B cell (primary cell): ENCODE data around the gene DHH. TPM values are rescaled to one million over a fixed set of nuclear protein-coding genes. Genes with fewer than 3 reads are reported as not detected.

Source experiments
- ATAC-seq: fragments of 200-7000 bp; cut with Tn5 transposase; one replicate; pipeline ENCODE4 v1.10.0; 2021; ENCODE audit warnings: low read depth, mild to moderate bottlenecking, moderate number of reproducible peaks, moderate library complexity
- CTCF ChIA-PET: fragments of 350-600 bp; sonication (Branson Sonifier 250); formaldehyde crosslinking; loops from one replicate; lab custom pipeline; 2021; ENCODE audit warnings: antibody characterized with exemption, inconsistent platforms; lab: Charles Lee
- POLR2A ChIA-PET: fragments of 350-600 bp; sonication (Branson Sonifier 250); formaldehyde crosslinking; loops from one replicate; lab custom pipeline; 2021; ENCODE audit warnings: antibody characterized with exemption; lab: Charles Lee
- DNase-seq: peaks from one replicate; pipeline ENCODE4 v3.0.0; 2013
- H2AFZ ChIP-seq: 2 replicates; pipeline ENCODE4 v1.6.1; 2012; ENCODE audit warnings: mild to moderate bottlenecking, low read depth, low read length; ENCODE audit not compliant: insufficient read depth, poor library complexity, severe bottlenecking
- H3K27ac ChIP-seq, 2 donors: 1 replicate in 1 of 2; 2 replicates in 1 of 2; pipeline ENCODE4 v1.5.1; 2012 to 2013; ENCODE audit warnings: low read length in 2 of 2, mild to moderate bottlenecking in 2 of 2, moderate library complexity in 1 of 2
- H3K27me3 ChIP-seq, 4 experiments: fragments of 200-600 bp in 1 of 4; sonication (generic) in 1 of 4; replicated peaks in 1 of 4; 1 replicate in 2 of 4; 2 replicates in 2 of 4; pipeline versions ENCODE4 v1.6.1 to v1.7.0; 2013 to 2016; ENCODE audit warnings: low read length in 3 of 4, mild to moderate bottlenecking in 2 of 4, mixed read lengths in 1 of 4, moderate library complexity in 1 of 4; ENCODE audit not compliant: insufficient read depth in 4 of 4, control insufficient read depth in 3 of 4; ENCODE audit errors: control extremely low read depth in 1 of 4
- H3K36me3 ChIP-seq, 2 experiments: replicated peaks in 1 of 2; 1 replicate in 1 of 2; 2 replicates in 1 of 2; pipeline versions ENCODE4 v1.6.1 to v1.7.1; 2013; ENCODE audit warnings: low read length in 1 of 2; ENCODE audit not compliant: insufficient read depth in 2 of 2, control insufficient read depth in 1 of 2; ENCODE audit errors: control extremely low read depth in 1 of 2, extremely low read depth in 1 of 2
- H3K4me1 ChIP-seq, 2 donors: fragments of 200-600 bp in 1 of 2; sonication (generic) in 1 of 2; 1 replicate in 1 of 2; 2 replicates in 1 of 2; pipeline versions ENCODE4 v1.5.1 to v1.6.1; 2013 to 2017; ENCODE audit warnings: low read length in 2 of 2; ENCODE audit not compliant: control insufficient read depth in 2 of 2, insufficient read depth in 2 of 2
- H3K4me2 ChIP-seq: replicated peaks from 2 replicates; pipeline ENCODE3; 2012; ENCODE audit warnings: mild to moderate bottlenecking, low read depth, low read length; ENCODE audit not compliant: poor library complexity, severe bottlenecking
- H3K4me3 ChIP-seq, 5 experiments: fragments of 200-600 bp in 1 of 5; sonication (generic) in 1 of 5; 1 replicate in 3 of 5; 2 replicates in 2 of 5; pipeline versions ENCODE4 v1.5.1 to v1.7.0; 2011 to 2016; ENCODE audit warnings: low read length in 4 of 5, mild to moderate bottlenecking in 4 of 5, low read depth in 2 of 5, control low read depth in 1 of 5, moderate library complexity in 1 of 5; ENCODE audit not compliant: insufficient read depth in 1 of 5; ENCODE audit errors: control extremely low read depth in 1 of 5, extremely low read depth in 1 of 5
- H3K79me2 ChIP-seq: fragments of 200-600 bp; sonication (generic); one replicate; pipeline ENCODE4 v1.6.0; 2016; ENCODE audit warnings: low read length; ENCODE audit not compliant: control insufficient read depth, insufficient read depth
- H3K9ac ChIP-seq: fragments of 200-600 bp; sonication (generic); 2 replicates; pipeline ENCODE4 v1.6.1; 2017; ENCODE audit warnings: mild to moderate bottlenecking, low read length, moderate library complexity
- H3K9me3 ChIP-seq, 3 donors: one replicate each; pipeline versions ENCODE4 v1.6.1 to v1.7.1; 2013; ENCODE audit warnings: low read length in 2 of 3; ENCODE audit not compliant: control insufficient read depth in 2 of 3, insufficient read depth in 1 of 3; ENCODE audit errors: control extremely low read depth in 1 of 3
- H4K20me1 ChIP-seq: 2 replicates; pipeline ENCODE4 v1.6.0; 2012; ENCODE audit warnings: mild to moderate bottlenecking, low read length; ENCODE audit not compliant: insufficient read depth, control insufficient read depth, poor library complexity, severe bottlenecking
- H3K27ac Mint-ChIP-seq: one replicate; pipeline ENCODE4 v1.8.0; 2021; ENCODE audit warnings: mixed read lengths
- H3K27me3 Mint-ChIP-seq: one replicate; pipeline ENCODE4 v1.8.0; 2021; ENCODE audit warnings: mixed read lengths
- H3K4me1 Mint-ChIP-seq: one replicate; pipeline ENCODE4 v1.8.0; 2021; ENCODE audit warnings: mixed read lengths
- H3K4me3 Mint-ChIP-seq: one replicate; pipeline ENCODE4 v1.8.0; 2021; ENCODE audit warnings: mixed read lengths
- H3K9me3 Mint-ChIP-seq: one replicate; pipeline ENCODE4 v1.8.0; 2022; ENCODE audit warnings: mixed read lengths; ENCODE audit not compliant: insufficient read depth
- EZH2 ChIP-seq: IDR thresholded peaks from 2 replicates; pipeline ENCODE4 v1.6.1; 2012; ENCODE audit warnings: borderline replicate concordance, low read depth, mild to moderate bottlenecking, moderate library complexity, low read length; ENCODE audit not compliant: insufficient read depth, poor library complexity, severe bottlenecking
- WGBS: methylation state at CpG from one replicate; pipeline ENCODE4 v1.1.5; 2013; ENCODE audit warnings: missing lambda C conversion rate; ENCODE audit not compliant: insufficient coverage; 5-methylcytosine and 5-hydroxymethylcytosine counted together
- intact Hi-C: fragments of 100-400 bp; cut with micrococcal nuclease; formaldehyde crosslinking; loops from one replicate; pipeline ENCODE4 v1.10.0; 2022
- polyA plus RNA-seq: library from polyadenylated mRNA; depleted of rRNA; stranded (reverse); fragments of >200 nt; gene quantifications from 2 replicates; pipeline ENCODE4 v1.2.3, GENCODE V29; 2012
- total RNA-seq, 2 donors: library from RNA; stranded (reverse); fragments of 120-200 nt in 1 of 2; gene quantifications; 1 replicate in 1 of 2; 2 replicates in 1 of 2; pipeline versions ENCODE4 v1.2.3 to v1.2.4, GENCODE V29; 2013 to 2022
- TF ChIP-seq, protein P1 (sequence below): fragments of 200-600 bp; IDR thresholded peaks from one replicate; pipeline ENCODE4 v1.8.0; 2022; ENCODE audit warnings: antibody characterized with exemption, mild to moderate bottlenecking

DHH gene
- total and polyA plus RNA-seq, 2 donors (not counting 1 experiment from before 2014, with no cell fraction given): 0.07 to 0.81 TPM

DNA sequence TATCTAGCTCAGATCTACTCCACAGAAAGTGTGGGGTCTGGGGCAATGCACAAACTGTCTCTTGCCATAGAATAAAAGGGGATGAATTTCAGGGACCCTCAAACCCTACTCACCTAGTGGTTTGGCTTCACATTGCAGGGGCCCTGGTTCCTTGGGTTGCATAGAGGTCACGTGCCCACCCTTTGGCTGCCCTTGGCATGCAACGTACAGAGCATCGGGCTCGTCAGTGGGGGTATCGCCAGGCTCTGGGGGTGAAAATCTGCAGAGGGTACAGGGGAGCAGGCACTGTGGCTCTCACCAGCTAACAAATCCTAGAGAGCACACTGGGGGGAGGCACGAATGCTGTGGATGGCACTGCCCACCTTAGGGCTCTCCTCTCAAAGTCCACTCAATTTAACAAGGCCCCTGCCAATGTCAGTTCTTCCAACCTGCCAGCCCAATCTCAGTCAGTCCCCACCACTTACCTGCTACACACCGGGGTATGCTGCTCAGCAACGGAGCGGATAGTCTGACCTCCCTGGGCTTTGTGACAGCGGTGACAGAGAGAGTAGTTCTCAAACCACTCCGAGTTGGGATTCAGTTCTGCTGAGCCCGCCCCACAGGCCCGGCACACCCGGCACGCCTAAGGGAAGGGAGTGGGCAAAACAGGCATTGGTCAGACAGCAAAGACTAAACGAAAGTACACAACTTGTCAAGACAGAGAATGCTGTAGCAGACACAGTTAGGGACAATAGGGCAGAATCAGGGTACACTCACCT lies 42.0 kb downstream of the DHH start:
- Histone ChIP-seq H2AFZ (no peak overlapping the region), H3K4me2 (no peak overlapping the region), H3K36me3 (peaks cover 0 to 76% of the 10 kb centered on the region in 2 experiments), H3K4me3 (no peak overlapping the region), H3K9me3 (no peaks in the 10 kb centered on the region), H4K20me1 (peaks cover 95% of the 10 kb centered on the region), H3K79me2 (peaks cover 96% of the 10 kb centered on the region), H3K27ac (no peak overlapping the region), H3K9ac (no peak overlapping the region), H3K4me1 (peaks cover 27 to 28% of the 10 kb centered on the region in 2 donors), H3K27me3 (no peaks in the 10 kb centered on the region)
- DNase-seq (no peak), ATAC-seq (no peak)
- H3K27ac Mint-ChIP-seq: no peak overlapping the region
- H3K4me1 Mint-ChIP-seq: peaks cover 32% of the 10 kb centered on the region
- TF ChIP-seq, protein P1, sequence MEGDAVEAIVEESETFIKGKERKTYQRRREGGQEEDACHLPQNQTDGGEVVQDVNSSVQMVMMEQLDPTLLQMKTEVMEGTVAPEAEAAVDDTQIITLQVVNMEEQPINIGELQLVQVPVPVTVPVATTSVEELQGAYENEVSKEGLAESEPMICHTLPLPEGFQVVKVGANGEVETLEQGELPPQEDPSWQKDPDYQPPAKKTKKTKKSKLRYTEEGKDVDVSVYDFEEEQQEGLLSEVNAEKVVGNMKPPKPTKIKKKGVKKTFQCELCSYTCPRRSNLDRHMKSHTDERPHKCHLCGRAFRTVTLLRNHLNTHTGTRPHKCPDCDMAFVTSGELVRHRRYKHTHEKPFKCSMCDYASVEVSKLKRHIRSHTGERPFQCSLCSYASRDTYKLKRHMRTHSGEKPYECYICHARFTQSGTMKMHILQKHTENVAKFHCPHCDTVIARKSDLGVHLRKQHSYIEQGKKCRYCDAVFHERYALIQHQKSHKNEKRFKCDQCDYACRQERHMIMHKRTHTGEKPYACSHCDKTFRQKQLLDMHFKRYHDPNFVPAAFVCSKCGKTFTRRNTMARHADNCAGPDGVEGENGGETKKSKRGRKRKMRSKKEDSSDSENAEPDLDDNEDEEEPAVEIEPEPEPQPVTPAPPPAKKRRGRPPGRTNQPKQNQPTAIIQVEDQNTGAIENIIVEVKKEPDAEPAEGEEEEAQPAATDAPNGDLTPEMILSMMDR: no peak
- TF ChIP-seq EZH2: no peak
- intact Hi-C loops: no loop called here
- CTCF ChIA-PET: interaction anchor here (1.1 to 1.3 kb wide), 2 partner anchors 9 to 11 kb away, joined by 3 to 4 read pairs; no protein-coding TSS in a partner anchor
- H3K27me3 Mint-ChIP-seq: no peaks in the 10 kb centered on the region
- 98% methylated on average over 13 of the region's 16 CpGs for WGBS
- H3K4me3 Mint-ChIP-seq: no peak overlapping the region
- POLR2A ChIA-PET: no interaction called here
- no peaks in the 10 kb centered on the region for H3K9me3 Mint-ChIP-seq

DNA sequence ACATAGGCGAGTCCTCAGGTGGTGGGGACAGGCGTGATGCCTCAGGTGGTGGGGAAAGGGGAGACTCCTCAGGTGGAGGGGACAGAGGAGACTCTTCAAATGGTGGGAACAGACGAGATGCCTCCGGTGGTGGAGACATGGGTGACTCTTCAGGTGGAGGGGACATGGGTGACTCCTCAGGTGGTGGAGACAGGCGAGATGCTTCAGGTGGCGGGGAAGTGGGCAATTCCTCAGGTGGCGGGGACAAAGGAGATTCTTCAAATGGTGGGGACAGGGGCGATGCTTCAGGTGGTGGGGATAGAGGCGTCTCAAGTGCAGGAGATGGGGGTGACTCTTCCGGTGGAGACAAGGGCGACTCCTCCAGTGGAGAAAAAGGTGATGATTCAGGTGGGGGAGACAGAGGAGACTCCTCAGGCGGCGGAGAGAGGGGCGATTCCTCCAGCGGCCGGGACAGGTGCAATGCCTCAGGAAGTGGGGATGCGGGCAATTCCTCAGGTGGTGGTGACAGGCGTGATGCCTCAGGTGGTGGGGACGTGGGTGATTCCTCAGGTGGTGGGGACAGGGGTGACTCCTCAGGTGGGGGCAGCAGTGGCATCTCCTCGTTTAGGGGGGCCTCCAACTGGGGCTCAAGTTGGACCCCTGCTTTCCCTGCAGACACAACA lies 42.7 kb downstream of the DHH start:
- 98% methylated on average over 19 of the region's 20 CpGs for WGBS
- peaks cover 91% of the 10 kb centered on the region for H3K79me2 ChIP-seq

More for the DNA sequence above, 42.7 kb downstream of the DHH start:
- H3K27me3 Mint-ChIP-seq: no peaks in the 10 kb centered on the region
- ChIA-PET CTCF (no interaction called here), POLR2A (no interaction called here)
- H3K4me1 Mint-ChIP-seq: peaks cover 24% of the 10 kb centered on the region
- H3K9me3 ChIP-seq: no peaks in the 10 kb centered on the region
- intact Hi-C loops: no loop called here
- H2AFZ ChIP-seq: no peak overlapping the region
- no peak overlapping the region for H3K9ac ChIP-seq
- peaks cover 0 to 81% of the 10 kb centered on the region in 2 experiments for H3K36me3 ChIP-seq
- H3K4me2 ChIP-seq: no peak overlapping the region
- H3K9me3 Mint-ChIP-seq: no peaks in the 10 kb centered on the region
- peaks cover 88% of the 10 kb centered on the region for H4K20me1 ChIP-seq
- DNase-seq: no peak
- no peak for ATAC-seq
- H3K27ac Mint-ChIP-seq: no peak overlapping the region
- H3K4me3 Mint-ChIP-seq: no peak overlapping the region
- no peak overlapping the region for H3K4me3 ChIP-seq
- TF ChIP-seq, protein P1: no peak
- no peak overlapping the region for H3K27ac ChIP-seq
- H3K4me1 ChIP-seq: peaks cover 19 to 20% of the 10 kb centered on the region in 2 donors
- no peaks in the 10 kb centered on the region for H3K27me3 ChIP-seq
